Stomach smooth muscle (tissue), 2 donors: ENCODE measurements around the gene ELF2.
A peak's percentile ranks its signal among the peaks of the same experiment; 100 is the strongest.
"Not testable (repeated sequence)": the region's sequence is repeated elsewhere in the genome, so short reads cannot be mapped to it uniquely, and the experiment has no call there.

Source experiments
- H3K27ac ChIP-seq: one replicate; pipeline ENCODE4 v1.7.0; 2013; ENCODE audit warnings: mild to moderate bottlenecking, low read length, inconsistent platforms
- H3K27me3 ChIP-seq, 2 donors: one replicate each; pipeline ENCODE4 v1.7.0; 2013; ENCODE audit warnings: low read length in 2 of 2; ENCODE audit not compliant: insufficient read depth in 2 of 2, control insufficient read depth in 1 of 2
- H3K36me3 ChIP-seq, 2 donors: one replicate each; pipeline ENCODE4 v1.7.0; 2013; ENCODE audit warnings: low read length in 2 of 2; ENCODE audit not compliant: control insufficient read depth in 2 of 2, insufficient read depth in 2 of 2
- H3K4me1 ChIP-seq: one replicate; pipeline ENCODE4 v1.7.0; 2013; ENCODE audit warnings: low read length; ENCODE audit not compliant: control insufficient read depth, insufficient read depth
- H3K4me3 ChIP-seq, 2 donors: one replicate each; pipeline ENCODE4 v1.7.0; 2013; ENCODE audit warnings: low read length in 2 of 2
- H3K9ac ChIP-seq, 2 donors: one replicate each; pipeline ENCODE4 v1.7.0; 2013; ENCODE audit warnings: low read length in 2 of 2, mild to moderate bottlenecking in 1 of 2
- H3K9me3 ChIP-seq, 2 donors: one replicate each; pipeline ENCODE4 v1.7.0; 2013; ENCODE audit warnings: low read length in 2 of 2; ENCODE audit not compliant: control insufficient read depth in 2 of 2
- donor health status: healthy.
- donor health status: Pancreatic carcinoma.

ELF2 gene

DNA sequence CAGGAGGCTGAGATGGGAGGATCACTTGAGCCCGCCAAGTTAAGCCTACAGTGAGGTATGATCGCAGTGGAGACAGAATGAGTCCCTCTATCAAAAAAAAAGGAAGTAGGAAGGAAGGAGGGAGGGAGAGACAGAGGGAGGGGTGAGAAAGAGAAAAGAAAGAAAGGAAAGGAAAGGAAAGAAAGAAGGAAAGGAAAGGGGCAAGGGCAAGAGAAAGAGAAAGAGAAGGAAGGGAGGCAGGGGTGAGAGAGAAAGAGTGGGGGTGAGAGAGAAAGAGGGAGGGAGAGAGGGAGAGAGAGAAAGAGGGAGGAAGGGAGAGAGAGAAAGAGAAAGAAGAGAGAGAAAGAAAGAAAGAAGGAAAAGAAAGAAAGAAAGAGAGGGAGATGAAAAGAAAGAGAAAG lies 13.2 kb downstream of the ELF2 start:
- H3K9me3 ChIP-seq, result no peaks in the 10 kb centered on the region
- no peaks in the 10 kb centered on the region for H3K4me1 ChIP-seq
- H3K27me3 ChIP-seq, result no peaks in the 10 kb centered on the region
- no peak overlapping the region for H3K27ac ChIP-seq
- H3K9ac ChIP-seq, result no peak overlapping the region
- no peaks in the 10 kb centered on the region for H3K36me3 ChIP-seq
- no peak overlapping the region for H3K4me3 ChIP-seq

DNA sequence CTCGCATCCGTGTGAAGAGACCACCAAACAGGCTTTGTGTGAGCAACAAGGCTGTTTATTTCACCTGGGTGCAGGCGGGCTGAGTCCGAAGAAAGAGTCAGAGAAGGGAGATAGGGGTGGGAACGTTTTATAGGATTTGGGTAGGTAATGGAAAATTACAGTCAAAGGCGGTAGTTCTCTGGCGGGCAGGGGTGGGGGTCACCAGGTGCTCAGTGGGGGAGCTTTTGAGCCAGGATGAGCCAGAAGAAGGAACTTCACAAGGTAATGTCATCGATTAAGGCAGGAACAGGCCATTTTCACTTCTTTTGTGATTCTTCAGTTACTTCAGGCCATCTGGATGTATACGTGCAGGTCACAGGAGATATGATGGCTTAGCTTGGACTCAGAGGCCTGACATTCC lies 19.0 kb downstream of the ELF2 start:
- not testable (repeated sequence) for H3K4me3 ChIP-seq, H3K4me1 ChIP-seq, H3K9me3 ChIP-seq, H3K27ac ChIP-seq, H3K36me3 ChIP-seq, H3K9ac ChIP-seq, H3K27me3 ChIP-seq

DNA sequence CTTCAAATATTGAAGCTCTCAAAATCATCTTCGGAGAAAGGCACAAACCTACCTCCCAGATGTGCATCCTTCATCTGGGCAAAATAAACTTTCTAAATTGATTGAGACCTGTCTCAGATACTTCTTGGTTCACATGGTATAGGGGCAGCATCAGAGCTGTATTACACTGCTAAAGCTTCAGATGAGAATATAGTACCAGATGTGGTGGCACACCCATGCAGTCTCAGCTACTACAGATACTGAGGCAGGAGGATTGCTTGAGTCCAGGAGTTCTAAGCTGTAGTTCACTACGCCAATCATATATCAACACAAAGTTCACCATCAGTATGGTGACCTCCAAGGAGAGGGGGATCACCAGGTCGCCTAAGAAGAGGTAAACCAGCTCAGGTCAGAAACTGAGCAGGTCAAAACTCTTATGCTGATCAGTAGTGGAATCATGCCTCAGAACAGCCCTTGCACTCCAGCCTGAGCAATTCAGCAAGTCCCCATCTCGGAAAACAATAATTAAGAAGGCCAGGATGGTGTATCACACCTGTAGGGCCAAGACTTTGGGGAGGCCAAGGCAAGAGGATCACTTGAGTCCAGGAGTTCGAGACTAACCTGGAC lies 22.0 kb downstream of the ELF2 start:
- H3K27me3 ChIP-seq, result no peaks in the 10 kb centered on the region
- H3K9me3 ChIP-seq, result no peaks in the 10 kb centered on the region

DNA sequence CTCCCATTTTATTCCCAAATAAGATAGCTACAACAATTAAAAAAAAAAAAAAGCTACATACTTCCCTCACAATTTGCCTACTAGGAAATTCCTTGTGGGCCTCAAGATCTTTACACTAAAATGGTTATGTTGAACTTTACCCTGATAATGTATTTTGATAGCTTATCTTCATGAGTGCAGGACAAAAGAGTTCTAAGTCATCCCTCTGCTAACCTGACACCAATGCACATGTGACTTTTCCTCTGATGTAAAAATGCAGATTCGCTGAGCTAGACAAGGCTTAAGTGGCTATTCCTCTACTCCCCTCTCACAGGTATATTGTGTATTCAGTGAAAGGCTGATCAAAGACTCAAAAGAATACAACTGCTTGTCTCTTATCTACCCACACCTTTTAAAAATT lies 22.5 kb downstream of the ELF2 start:
- Histone ChIP-seq H3K4me3 (no peak overlapping the region), H3K27me3 (no peaks in the 10 kb centered on the region), H3K36me3 (no peaks in the 10 kb centered on the region), H3K9ac (no peak overlapping the region), H3K27ac (no peak overlapping the region), H3K4me1 (peaks cover 4% of the 10 kb centered on the region), H3K9me3 (no peaks in the 10 kb centered on the region)

More for the DNA sequence above, 22.0 kb downstream of the ELF2 start:
- H3K4me3 ChIP-seq, result no peak overlapping the region
- H3K27ac ChIP-seq, result no peak overlapping the region
- H3K9ac ChIP-seq, result no peak overlapping the region
- H3K36me3 ChIP-seq, result no peaks in the 10 kb centered on the region
- peaks cover 4% of the 10 kb centered on the region for H3K4me1 ChIP-seq

DNA sequence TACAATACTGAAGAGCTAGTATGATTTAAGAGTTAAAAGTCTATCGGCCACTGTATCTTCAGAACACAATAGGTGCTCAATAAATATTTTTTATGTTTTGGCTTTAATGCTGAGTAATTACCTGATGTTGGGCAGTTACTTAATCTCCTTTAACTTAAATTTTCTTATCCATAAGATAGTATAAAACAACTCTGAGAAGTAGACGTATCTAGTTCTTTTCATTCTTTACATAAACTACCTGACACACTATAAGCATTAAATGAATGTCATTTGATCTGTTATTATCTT lies 22.9 kb downstream of the ELF2 start:
- Histone ChIP-seq H3K27ac (no peak overlapping the region), H3K9me3 (no peaks in the 10 kb centered on the region), H3K9ac (no peak overlapping the region), H3K36me3 (no peaks in the 10 kb centered on the region), H3K27me3 (no peaks in the 10 kb centered on the region), H3K4me1 (peaks cover 4% of the 10 kb centered on the region), H3K4me3 (no peak overlapping the region)

DNA sequence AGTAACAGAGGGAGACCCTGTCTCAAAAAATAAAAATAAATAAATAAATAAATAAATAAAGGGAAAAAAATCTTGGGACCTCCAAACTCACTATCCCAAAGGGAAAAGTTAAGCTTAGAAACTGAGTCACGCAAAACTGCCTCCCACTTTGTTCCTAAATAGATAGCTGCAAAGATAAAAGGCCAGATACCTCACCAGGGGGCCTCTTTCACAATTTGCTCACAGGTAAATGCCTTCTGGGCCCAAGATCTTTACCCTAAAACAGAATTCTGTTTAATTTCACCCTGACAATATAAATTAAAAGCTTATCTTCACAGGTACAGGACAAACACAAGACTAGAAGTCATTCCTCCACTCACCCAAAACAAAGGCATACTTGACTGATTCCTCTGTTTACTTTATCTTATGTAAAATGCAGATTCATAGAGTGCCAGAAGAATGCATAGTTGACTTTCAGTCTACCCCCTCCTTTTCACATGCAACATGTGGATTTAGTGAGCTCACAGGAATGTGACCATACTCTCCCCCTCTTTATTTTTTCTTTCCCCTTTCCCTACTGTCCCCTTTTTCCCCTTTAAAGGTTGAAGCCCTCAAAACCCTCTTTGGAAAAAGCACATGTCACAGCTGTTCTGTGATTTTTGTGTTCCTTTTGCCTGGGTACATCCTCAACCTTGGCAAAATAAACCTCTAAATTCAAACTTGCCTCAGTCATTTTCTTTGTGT lies 23.4 kb downstream of the ELF2 start:
- H3K27me3 ChIP-seq, result no peaks in the 10 kb centered on the region
- H3K9ac ChIP-seq, result no peak overlapping the region
- H3K9me3 ChIP-seq, result no peaks in the 10 kb centered on the region
- peaks cover 4% of the 10 kb centered on the region for H3K4me1 ChIP-seq
- H3K36me3 ChIP-seq, result no peaks in the 10 kb centered on the region
- no peak overlapping the region for H3K27ac ChIP-seq
- no peak overlapping the region for H3K4me3 ChIP-seq

DNA sequence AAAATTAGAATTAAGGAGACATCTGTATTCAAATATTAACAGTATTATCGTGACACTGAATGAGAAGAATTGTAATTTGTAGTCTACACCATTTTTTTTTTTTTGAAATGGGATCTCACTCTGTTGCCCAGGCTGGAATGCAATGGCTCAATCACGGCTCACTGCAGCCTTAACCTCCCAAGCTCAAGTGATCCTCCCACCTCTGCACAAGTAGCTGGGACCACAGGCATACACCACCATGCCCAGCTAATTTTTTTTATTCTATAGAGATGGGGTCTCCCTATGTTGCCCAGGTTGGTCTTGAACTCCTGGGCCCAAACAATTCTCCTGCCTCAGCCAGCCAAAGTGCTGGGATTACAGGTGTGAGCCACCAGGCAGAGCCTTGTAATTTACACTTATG lies 24.8 kb downstream of the ELF2 start:
- Histone ChIP-seq H3K4me3 (no peak overlapping the region), H3K4me1 (peaks cover 4% of the 10 kb centered on the region), H3K36me3 (no peaks in the 10 kb centered on the region), H3K27me3 (no peaks in the 10 kb centered on the region), H3K9ac (no peak overlapping the region), H3K9me3 (no peaks in the 10 kb centered on the region), H3K27ac (no peak overlapping the region)

DNA sequence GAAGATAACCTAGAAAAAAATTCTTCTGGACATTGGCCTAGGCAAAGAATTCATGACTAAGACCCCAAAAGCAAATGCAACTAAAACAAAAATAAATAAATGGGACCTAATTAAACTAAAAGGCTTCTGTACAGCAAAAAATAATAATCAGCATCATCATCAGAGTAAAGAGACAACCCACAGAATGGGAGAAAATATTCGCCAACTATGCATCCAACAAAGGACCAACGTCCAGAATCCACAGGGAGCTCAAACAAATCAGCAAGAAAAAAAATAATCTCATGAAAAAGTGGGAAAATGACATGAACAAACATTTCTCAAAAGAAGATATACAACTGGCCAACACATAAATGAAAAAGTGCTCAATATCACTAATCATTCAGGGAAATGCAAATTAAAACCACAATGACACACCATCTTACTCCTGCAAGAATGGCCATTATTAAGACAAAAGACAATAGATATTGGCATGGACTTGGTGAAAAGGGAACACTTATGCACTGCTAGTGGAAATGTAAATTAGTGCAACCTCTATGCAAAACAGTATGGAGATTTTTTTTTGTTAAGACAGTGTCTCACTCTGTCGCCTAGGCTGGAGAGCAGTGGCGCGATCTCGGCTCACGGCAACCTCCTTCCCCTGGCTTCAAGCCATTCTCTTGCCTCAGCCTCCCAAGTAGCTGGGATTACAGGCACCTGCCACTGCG lies 29.9 kb downstream of the ELF2 start:
- no peak overlapping the region for H3K9ac ChIP-seq
- peaks cover 14% of the 10 kb centered on the region for H3K4me1 ChIP-seq
- no peaks in the 10 kb centered on the region for H3K9me3 ChIP-seq
- H3K36me3 ChIP-seq, result no peaks in the 10 kb centered on the region
- no peaks in the 10 kb centered on the region for H3K27me3 ChIP-seq
- H3K27ac ChIP-seq, result no peak overlapping the region
- H3K4me3 ChIP-seq, result no peak overlapping the region

DNA sequence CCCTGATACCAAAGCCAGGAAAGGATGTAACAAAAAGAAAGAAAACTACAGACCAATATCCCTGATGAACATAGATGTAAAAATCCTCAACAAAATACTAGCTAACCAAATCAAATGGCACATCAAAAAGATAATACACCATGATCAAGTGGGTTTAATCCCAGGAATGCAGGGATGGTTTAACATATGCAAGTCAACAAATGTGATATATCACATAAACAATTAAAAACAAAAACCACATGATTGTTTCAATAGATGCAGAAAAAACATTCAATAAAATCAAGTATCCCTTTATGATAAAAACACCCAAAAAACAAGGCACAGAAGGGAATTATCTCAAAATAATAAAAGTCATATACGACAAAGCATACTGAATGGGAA lies 31.5 kb downstream of the ELF2 start:
- Histone ChIP-seq H3K9ac (no peak overlapping the region), H3K9me3 (no peaks in the 10 kb centered on the region), H3K36me3 (no peaks in the 10 kb centered on the region), H3K27me3 (no peaks in the 10 kb centered on the region), H3K27ac (no peak overlapping the region), H3K4me3 (no peak overlapping the region), H3K4me1 (peaks cover 14% of the 10 kb centered on the region)

DNA sequence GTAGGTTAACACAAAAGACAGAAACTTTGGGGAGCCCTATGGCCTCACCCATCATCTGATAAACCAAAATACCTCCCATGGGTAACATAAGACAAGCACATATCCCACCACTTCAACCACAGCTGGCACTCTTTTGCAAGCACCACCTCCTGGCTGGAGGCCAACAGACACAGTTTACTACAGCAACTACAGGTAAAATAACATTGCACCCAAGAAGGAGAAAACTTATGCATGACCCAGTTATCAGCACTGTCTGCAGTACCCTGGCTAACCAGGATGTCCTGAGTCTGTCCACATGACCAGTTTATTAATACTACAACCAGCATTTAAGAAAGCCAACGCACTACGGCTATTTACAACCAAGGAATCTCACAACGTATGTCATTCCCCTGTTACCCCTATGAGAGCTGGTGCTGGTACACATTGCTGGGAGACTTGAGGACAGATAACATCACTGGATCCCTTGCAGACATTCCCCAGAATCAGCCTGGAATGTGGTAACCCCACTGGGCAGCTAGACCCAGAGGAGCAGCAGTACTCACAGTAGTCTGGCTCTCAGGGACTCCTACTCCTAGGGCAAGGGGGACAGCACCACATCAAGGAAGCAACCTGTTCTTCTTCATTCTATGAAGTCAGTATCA lies 32.0 kb downstream of the ELF2 start:
- Histone ChIP-seq H3K27ac (no peak overlapping the region), H3K9me3 (no peaks in the 10 kb centered on the region), H3K4me1 (peaks cover 14% of the 10 kb centered on the region), H3K9ac (no peak overlapping the region), H3K4me3 (peak overlapping the region in 1 of 2 donors; percentile 15), H3K27me3 (no peaks in the 10 kb centered on the region), H3K36me3 (no peaks in the 10 kb centered on the region)
